H1 (cell line): ENCODE measurements around the gene DDHD1.

Source experiments
- EP300 ChIP-seq, 2 experiments: IDR thresholded peaks; 1 replicate in 1 of 2; 2 replicates in 1 of 2; pipeline ENCODE4 v1.6.1; 2011 to 2012; ENCODE audit warnings: low read depth in 2 of 2, low read length in 2 of 2, mild to moderate bottlenecking in 2 of 2, borderline replicate concordance in 1 of 2, inconsistent platforms in 1 of 2, moderate library complexity in 1 of 2
- EZH2 ChIP-seq: fragments of 200-600 bp; sonication (generic); IDR thresholded peaks from 2 replicates; pipeline ENCODE4 v1.7.1; 2012; ENCODE audit warnings: low read depth, mild to moderate bottlenecking, moderate library complexity, low read length, inconsistent platforms; ENCODE audit not compliant: severe bottlenecking
- GABPA ChIP-seq: IDR thresholded peaks from 2 replicates; pipeline ENCODE4 v1.6.1; 2011; ENCODE audit warnings: mild to moderate bottlenecking, low read length, moderate library complexity, borderline replicate concordance; ENCODE audit not compliant: insufficient read depth
- KDM1A ChIP-seq: fragments of 200-600, 300-600 bp; sonication (generic); IDR thresholded peaks from 2 replicates; pipeline ENCODE4 v1.7.1; 2016; ENCODE audit warnings: mild to moderate bottlenecking, low read length, borderline replicate concordance
- MAX ChIP-seq: IDR thresholded peaks from 2 replicates; pipeline ENCODE4 v1.6.1; 2012; ENCODE audit warnings: inconsistent platforms
- NRF1 ChIP-seq: IDR thresholded peaks from 2 replicates; pipeline ENCODE4 v1.6.1; 2011; ENCODE audit warnings: mild to moderate bottlenecking, low read depth, low read length, improper control_type of control experiment
- POLR2A ChIP-seq, 2 experiments: IDR thresholded peaks; 1 replicate in 1 of 2; 2 replicates in 1 of 2; pipeline ENCODE4 v1.6.1; 2011; ENCODE audit warnings: low read depth in 2 of 2, low read length in 2 of 2, mild to moderate bottlenecking in 2 of 2; ENCODE audit errors: control extremely low read depth in 1 of 2
- POLR2AphosphoS5 ChIP-seq: IDR thresholded peaks from 2 replicates; pipeline ENCODE4 v1.6.1; 2011; ENCODE audit warnings: low read depth, low read length
- RAD21 ChIP-seq, 2 experiments: IDR thresholded peaks in 1 of 2; conservative IDR thresholded peaks in 1 of 2; 2 replicates each; pipeline ENCODE4 v1.6.1; 2011; ENCODE audit warnings: low read depth in 2 of 2, low read length in 2 of 2, improper control_type of control experiment in 1 of 2, inconsistent platforms in 1 of 2, mild to moderate bottlenecking in 1 of 2, moderate library complexity in 1 of 2
- TAF1 ChIP-seq: IDR thresholded peaks from 2 replicates; pipeline ENCODE4 v1.6.1; 2011; ENCODE audit warnings: mild to moderate bottlenecking, low read depth, low read length
- TEAD4 ChIP-seq: IDR thresholded peaks from 2 replicates; pipeline ENCODE4 v1.6.1; 2012; ENCODE audit warnings: low read depth, low read length, inconsistent platforms, mixed read lengths
- TF ChIP-seq, protein P1 (sequence below): IDR thresholded peaks from 2 replicates; pipeline ENCODE4 v1.6.1; 2012; ENCODE audit warnings: inconsistent platforms
- TF ChIP-seq, protein P2 (sequence below), 3 experiments: IDR thresholded peaks; 1 replicate in 2 of 3; 2 replicates in 1 of 3; pipeline versions ENCODE4 v1.5.1 to v1.6.1; 2011; ENCODE audit warnings: low read length in 3 of 3, mild to moderate bottlenecking in 3 of 3, inconsistent platforms in 2 of 3, low read depth in 1 of 3, moderate library complexity in 1 of 3; ENCODE audit not compliant: insufficient read depth in 1 of 3; ENCODE audit errors: control extremely low read depth in 1 of 3

DNA sequence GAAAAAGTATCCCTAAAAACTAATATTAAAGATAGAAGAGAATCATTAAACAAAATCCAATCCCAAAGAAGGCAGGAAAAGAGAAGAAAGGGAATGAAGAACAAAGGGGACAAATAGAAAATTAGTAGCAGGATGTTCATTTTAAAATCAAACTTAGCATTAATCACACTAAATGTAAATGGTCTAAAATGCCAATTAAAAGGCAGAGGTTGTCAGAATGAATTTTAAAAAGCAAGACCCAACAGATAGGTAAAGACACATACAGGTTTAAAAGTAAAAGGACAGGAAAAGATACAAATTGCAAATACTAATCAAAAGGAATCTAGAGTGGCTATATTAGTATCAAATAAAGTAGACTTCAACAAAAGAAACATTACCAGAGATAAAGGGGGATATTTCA, 12.5 kb downstream of the DDHD1 start:
- no peak for TF ChIP-seq EZH2
- TF ChIP-seq, protein P1, sequence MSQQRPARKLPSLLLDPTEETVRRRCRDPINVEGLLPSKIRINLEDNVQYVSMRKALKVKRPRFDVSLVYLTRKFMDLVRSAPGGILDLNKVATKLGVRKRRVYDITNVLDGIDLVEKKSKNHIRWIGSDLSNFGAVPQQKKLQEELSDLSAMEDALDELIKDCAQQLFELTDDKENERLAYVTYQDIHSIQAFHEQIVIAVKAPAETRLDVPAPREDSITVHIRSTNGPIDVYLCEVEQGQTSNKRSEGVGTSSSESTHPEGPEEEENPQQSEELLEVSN, result no peak
- TF ChIP-seq EP300 (IDR thresholded peaks at IDR 0.05; ENCODE audit: borderline replicate concordance in 1 of 2, low read depth in 2 of 2, low read length in 2 of 2), result no peak
- TF ChIP-seq, protein P2, sequence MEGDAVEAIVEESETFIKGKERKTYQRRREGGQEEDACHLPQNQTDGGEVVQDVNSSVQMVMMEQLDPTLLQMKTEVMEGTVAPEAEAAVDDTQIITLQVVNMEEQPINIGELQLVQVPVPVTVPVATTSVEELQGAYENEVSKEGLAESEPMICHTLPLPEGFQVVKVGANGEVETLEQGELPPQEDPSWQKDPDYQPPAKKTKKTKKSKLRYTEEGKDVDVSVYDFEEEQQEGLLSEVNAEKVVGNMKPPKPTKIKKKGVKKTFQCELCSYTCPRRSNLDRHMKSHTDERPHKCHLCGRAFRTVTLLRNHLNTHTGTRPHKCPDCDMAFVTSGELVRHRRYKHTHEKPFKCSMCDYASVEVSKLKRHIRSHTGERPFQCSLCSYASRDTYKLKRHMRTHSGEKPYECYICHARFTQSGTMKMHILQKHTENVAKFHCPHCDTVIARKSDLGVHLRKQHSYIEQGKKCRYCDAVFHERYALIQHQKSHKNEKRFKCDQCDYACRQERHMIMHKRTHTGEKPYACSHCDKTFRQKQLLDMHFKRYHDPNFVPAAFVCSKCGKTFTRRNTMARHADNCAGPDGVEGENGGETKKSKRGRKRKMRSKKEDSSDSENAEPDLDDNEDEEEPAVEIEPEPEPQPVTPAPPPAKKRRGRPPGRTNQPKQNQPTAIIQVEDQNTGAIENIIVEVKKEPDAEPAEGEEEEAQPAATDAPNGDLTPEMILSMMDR (IDR thresholded peaks at IDR 0.05; ENCODE audit: control extremely low read depth in 1 of 3, insufficient read depth in 1 of 3, low read depth in 1 of 3, low read length in 3 of 3), result no peak
- no peak for TF ChIP-seq TAF1
- TF ChIP-seq TEAD4, result no peak
- no peak for TF ChIP-seq GABPA
- TF ChIP-seq POLR2A (IDR thresholded peaks at IDR 0.05; ENCODE audit: control extremely low read depth in 1 of 2, low read depth in 2 of 2, low read length in 2 of 2), result no peak
- no peak for TF ChIP-seq POLR2AphosphoS5
- no peak for TF ChIP-seq RAD21 (IDR thresholded peaks at IDR 0.05 in 1 of 2, conservative IDR thresholded peaks at IDR 0.05 in 1 of 2; ENCODE audit: low read depth in 2 of 2, low read length in 2 of 2)
- no peak for TF ChIP-seq MAX
- no peak for TF ChIP-seq KDM1A
- no peak for TF ChIP-seq NRF1
